GM21529 (cell line): ENCODE results near the gene MAP7.

Source experiments
- ATAC-seq: cut with Tn5 transposase; IDR thresholded peaks from one replicate; pipeline ENCODE4 v1.9.1; 2021; ENCODE audit not compliant: unreplicated experiment

MAP7 gene

GRCh38 chr6:136533487-136533886, 16.7 kb downstream of the MAP7 start:
- ATAC-seq, result no peak

DNA sequence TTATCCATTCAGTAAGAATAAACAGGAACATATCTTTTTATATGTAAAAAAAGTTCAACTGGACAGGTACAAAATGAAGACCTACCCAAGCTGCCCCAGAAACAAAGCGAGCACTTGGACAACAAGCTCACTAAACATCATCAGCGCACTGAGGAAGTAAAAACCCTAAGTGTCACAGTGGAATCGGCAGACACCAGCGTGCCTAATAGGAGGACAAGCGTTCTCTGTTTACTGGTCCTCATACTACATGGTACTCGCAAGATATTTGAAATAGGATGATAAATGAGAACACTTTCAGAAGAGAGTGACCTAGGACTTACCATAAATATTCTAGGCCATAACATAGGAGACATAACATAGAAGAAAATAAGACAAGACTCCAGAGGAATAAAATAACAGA, 18.2 kb downstream of the MAP7 start:
- no peak for ATAC-seq

GRCh38 chr6:136529710-136530109, 20.5 kb downstream of the MAP7 start:
- no peak for ATAC-seq

- no peak for ATAC-seq
Observed at GRCh38 chr6:136528477-136528876, 21.7 kb downstream of the MAP7 start.

DNA sequence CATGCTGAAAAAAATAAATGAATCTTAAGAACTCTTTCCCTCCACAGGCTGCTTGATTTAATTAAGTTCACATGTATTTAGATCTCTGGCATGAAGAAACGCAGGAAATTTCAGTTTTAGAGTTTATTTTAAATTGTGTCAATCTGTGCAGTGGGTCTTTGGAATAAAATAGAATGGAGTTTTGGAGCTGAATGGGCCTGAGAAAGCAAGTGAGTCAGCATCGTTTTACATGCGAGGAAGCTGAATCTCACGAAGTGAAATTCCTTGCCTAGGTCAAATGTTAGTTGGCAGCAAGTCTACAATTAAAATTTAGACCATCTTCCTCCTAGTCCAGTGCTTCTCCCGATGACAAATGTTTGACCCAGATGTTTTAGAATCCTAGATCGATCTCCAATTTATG, 22.4 kb downstream of the MAP7 start:
- ATAC-seq, result no peak

DNA sequence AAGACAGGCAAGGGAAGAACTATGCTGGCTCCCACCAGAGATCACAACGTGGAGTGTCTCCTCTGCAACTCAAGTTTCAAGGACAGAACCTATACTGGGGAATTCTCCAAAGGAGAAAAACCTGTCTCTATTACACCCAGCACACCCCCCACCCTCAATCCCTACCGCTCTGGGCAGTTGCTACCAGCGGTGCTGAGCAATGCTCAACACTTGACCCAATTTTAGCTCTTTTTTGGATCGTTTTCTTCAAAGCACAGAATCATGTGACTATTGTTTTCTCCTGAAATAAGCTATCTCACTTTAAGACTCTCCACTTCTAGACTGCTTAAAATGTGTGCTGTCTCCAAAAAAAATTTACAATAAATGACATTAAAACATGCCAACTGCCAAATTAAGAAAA, 23.3 kb downstream of the MAP7 start:
- no peak for ATAC-seq

DNA sequence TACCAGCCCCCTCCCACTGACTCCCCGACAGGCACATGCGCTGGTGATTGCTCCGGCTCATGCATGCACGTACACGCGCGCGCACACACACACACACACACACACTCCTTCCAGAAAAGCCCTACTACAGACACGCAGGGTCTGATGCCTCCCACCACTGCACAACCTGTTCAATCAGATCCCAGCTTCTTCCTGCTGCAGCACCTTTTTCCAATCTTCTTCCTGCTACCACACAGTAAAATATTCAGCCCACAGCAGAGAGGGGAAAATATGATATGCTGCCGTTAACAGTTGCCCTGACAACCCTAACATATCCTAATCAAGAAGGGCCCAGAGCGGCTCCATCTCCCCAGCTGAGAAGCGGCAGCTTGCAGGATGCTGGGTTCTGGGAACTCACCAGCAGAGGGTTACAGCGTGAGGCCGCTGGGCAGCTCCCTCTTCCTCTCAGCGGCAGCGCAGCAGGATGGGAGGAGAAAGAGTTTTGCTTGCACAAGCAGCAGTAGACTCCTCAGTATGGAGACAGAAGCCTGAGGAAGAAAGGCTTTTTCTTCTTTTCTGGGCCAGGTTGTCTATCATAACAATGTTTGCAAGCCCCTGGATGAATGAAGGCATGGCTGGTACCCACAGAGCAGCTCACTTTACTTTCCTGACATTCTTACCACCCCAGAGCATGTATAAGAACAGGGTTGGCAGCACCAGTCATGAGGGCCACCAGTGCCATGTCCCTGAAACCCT, 23.9 kb downstream of the MAP7 start:
- no peak for ATAC-seq

GRCh38 chr6:136525586-136526195, 24.5 kb downstream of the MAP7 start:
- no peak for ATAC-seq

DNA sequence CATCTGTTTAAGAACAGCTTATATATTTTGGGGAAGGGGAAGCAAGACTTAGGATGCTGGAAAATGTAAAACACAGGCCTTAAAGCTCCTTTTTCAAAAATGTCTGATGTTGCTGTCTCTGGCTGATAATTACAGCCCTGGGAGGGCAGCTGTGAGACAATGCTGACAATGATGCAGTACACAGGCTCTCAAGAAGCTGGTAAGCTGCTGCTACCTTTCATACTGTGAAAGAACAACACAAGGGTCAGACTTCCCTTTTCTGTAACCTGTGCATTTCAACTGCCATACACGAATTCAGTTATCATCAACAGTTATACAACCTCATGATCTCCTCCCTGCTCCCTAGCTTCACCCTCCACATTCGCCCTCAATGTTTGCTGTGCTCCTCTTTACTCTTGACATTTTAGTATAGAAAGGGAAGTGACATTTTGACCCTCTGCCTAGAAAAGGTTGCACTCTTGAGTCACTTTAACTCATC, 25.2 kb downstream of the MAP7 start:
- no peak for ATAC-seq

- ATAC-seq, result no peak
Observed at GRCh38 chr6:136524339-136524935, 25.8 kb downstream of the MAP7 start.

DNA sequence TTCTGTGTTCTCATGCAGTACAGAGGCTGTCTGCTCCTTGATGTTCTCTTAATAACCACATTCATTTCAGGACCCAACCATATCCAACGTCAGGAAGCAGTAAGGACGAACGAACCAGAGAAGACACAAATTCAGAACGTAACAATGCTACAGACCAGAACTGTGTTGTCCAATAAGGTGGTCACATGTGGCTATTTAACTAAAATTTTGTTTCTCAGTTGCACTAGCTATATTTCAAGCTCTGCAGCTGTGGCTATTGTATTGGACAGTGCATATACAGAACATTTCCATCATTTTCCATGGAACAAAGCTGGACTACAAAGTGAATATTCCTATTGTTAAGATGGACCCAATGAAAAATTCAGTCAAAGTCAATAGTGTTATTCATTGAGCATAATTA, 27.0 kb downstream of the MAP7 start:
- ATAC-seq, result no peak

GRCh38 chr6:136522636-136523035, 27.6 kb downstream of the MAP7 start:
- no peak for ATAC-seq

DNA sequence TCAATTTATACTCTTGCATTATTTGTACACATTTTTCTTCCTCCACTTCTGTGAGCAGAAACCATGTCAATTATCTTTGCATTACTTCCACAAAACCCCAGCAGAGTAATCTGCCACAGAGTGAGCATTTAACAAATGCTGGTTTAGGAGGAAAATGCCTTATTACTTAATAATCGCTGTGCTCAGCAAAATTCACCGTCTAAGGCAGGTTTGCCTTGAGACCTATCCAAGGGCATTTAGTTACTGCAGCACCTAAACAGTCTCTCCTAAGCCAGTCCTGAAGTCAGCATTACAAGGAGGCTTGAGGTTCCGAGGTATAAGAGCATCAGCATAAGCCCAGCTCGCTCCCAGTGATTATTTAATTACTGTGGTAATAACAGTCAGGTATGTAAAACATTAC, 28.3 kb downstream of the MAP7 start:
- ATAC-seq, result no peak

- no peak for ATAC-seq
Observed at GRCh38 chr6:136521427-136521826, 28.8 kb downstream of the MAP7 start.

DNA sequence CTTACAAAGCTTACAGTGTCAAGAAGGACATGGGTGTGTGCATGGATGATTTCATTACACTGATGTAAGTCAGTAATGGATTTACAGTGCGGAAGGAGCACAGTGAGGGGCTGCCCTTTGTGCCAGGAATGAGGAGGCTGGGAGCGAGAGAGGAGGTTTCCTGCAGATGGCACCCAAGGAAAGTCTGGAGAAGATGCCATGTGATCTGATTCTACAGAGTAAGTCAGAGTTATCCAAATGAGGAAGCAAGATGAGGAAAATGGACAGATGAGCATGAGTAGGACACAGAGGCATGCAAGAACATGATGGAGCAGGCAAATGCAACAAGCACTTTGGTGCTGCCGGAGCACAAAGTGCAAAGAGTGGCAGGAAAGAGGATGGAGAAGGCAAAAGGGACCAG, 29.7 kb downstream of the MAP7 start:
- no peak for ATAC-seq

DNA sequence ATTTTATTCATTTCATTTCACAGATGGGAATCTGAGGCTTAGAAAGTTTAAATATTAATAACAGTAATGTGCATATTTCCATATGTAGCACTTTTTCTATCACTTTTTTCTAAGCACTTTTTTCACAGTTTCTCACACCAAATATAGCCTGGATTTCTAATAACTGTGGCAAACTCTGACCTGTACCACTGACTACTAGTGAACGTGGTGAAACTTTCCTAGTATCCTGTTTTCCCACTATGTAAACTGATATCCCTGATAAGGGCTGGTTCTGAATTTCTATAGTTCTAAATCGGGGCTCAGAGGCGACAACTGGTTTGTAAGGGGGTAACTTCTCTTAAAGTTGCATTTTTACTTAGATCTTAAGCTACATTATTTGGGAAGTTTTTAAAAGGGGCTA, 32.6 kb downstream of the MAP7 start:
- ATAC-seq, result no peak

DNA sequence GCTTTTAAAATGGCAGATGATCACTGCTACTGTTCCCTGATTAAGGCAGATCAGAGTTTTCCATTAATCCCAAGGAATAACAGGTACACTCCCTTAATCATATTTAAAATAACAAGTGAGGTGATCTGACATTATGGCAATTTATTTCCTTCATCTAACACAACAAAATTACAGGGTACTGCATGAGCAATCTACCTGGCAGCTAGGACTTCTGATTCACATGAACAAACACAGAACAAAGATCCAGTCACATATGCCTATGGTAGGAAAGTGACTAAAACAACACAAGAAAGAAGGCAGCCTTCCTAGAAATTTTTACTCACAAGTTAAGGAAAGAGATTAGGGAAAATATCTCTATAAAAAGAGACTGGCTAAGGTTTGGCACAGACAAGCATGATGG, 33.2 kb downstream of the MAP7 start:
- no peak for ATAC-seq

- no peak for ATAC-seq
Observed at GRCh38 chr6:136514591-136514990, 35.6 kb downstream of the MAP7 start.

GRCh38 chr6:136511926-136512325, 38.3 kb downstream of the MAP7 start:
- no peak for ATAC-seq

DNA sequence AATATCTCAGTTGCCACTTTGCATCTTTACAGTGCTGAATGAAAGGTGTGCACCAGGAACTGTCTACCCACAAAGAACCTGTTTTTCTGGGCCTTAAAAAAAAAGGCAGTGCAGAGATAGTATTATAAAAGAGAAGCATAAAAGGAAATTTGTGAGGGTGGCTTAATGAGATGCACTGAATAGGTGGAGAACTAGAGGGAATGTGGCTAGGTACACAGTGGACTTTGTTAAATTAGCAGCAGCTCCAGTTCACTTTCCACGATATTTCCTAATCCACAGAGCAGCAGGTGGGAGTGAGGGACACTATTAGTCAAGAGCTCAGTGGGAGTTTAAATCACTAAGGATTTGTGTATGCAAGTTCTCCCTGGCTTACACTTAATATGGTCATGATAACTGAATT, 38.8 kb downstream of the MAP7 start:
- ATAC-seq, result no peak

GRCh38 chr6:136510782-136511181, 39.4 kb downstream of the MAP7 start:
- no peak for ATAC-seq

DNA sequence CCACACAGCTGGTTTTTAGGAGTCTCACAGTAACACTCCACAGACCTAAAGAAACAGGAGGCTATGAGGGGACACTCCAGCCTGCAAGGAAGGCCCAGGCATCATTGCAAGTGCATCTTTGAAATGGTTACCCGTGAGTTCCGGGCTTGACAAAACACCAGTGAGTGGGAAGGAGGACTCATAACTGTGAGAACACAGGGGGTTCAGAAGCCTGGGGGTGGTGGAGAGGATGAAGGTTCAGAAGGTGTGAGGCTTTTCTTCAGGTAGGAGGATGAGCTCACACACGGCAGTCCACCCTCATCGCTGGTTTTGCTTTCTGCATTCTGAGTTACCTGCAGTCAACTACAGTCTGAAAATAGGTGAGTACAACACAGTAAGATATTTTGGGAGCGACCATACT, 39.9 kb downstream of the MAP7 start:
- ATAC-seq, result no peak
